Renal pelvis (tissue), 12 donors: ENCODE measurements around the gene PTH1R. TPM values are rescaled to one million over a fixed set of nuclear protein-coding genes. Genes with fewer than 3 reads are reported as not detected.

Experiments
- DNase-seq: peaks from one replicate; pipeline ENCODE4 v3.0.0-alpha.2; 2013
- long read RNA-seq, 16 experiments: transcript quantifications; one replicate each; lab custom pipeline, GENCODE V29; 2026
- polyA plus RNA-seq, 3 donors: library from polyadenylated mRNA; unstranded; fragments of 120-200 nt; gene quantifications; one replicate each; pipeline ENCODE4 v1.2.1, GENCODE V29; 2013; ENCODE audit not compliant: insufficient read length in 3 of 3

PTH1R gene
- polyA plus RNA-seq: 100 to 1,000 TPM; 247 to 269 (median 251) TPM
- long read RNA-seq, donor 1, transcript PTH1R-204 (15 exons, 1,914 nt): minor isoform, 5 of 30 reads
- long read RNA-seq, donor 1, transcript PTH1R-201 (14 exons, 2,123 nt): major isoform, 17 of 30 reads
- long read RNA-seq, donor 1, partial matches to known transcripts: 8 of 30 reads
- long read RNA-seq, donor 1, other reads (novel, unspliced or antisense): 0 of 30 reads
- long read RNA-seq, donor 2, transcript PTH1R-201 (14 exons, 2,123 nt): major isoform, 29 of 62 reads
- long read RNA-seq, donor 2, transcript PTH1R-204 (15 exons, 1,914 nt): minor isoform, 8 of 62 reads
- long read RNA-seq, donor 2, partial matches to known transcripts: 25 of 62 reads
- long read RNA-seq, donor 2, other reads (novel, unspliced or antisense): 0 of 62 reads
- long read RNA-seq, donor 3, transcript PTH1R-204 (15 exons, 1,914 nt): minor isoform, 6 of 48 reads
- long read RNA-seq, donor 3, transcript PTH1R-201 (14 exons, 2,123 nt): major isoform, 7 of 48 reads
- long read RNA-seq, donor 3, partial matches to known transcripts: 34 of 48 reads
- long read RNA-seq, donor 3, other reads (novel, unspliced or antisense): 0 of 48 reads
- long read RNA-seq, donor 4, transcript PTH1R-204 (15 exons, 1,914 nt): minor isoform, 9 of 129 reads
- long read RNA-seq, donor 4, transcript PTH1R-201 (14 exons, 2,123 nt): major isoform, 24 of 129 reads
- long read RNA-seq, donor 4, partial matches to known transcripts: 96 of 129 reads
- long read RNA-seq, donor 4, other reads (novel, unspliced or antisense): 0 of 129 reads
- long read RNA-seq, donor 5, transcript PTH1R-201 (14 exons, 2,123 nt): major isoform, 8 of 16 reads
- long read RNA-seq, donor 5, partial matches to known transcripts: 5 of 16 reads
- long read RNA-seq, donor 5, other reads (novel, unspliced or antisense): 0 of 16 reads
- long read RNA-seq, donor 6, transcript PTH1R-201 (14 exons, 2,123 nt): major isoform, 20 of 79 reads
- long read RNA-seq, donor 6, transcript PTH1R-204 (15 exons, 1,914 nt): minor isoform, 5 of 79 reads
- long read RNA-seq, donor 6, partial matches to known transcripts: 54 of 79 reads
- long read RNA-seq, donor 6, other reads (novel, unspliced or antisense): 0 of 79 reads
- long read RNA-seq, donor 7, transcript PTH1R-201 (14 exons, 2,123 nt): major isoform, 33 of 100 reads
- long read RNA-seq, donor 7, transcript PTH1R-204 (15 exons, 1,914 nt): minor isoform, 12 of 100 reads
- long read RNA-seq, donor 7, partial matches to known transcripts: 54 of 100 reads
- long read RNA-seq, donor 7, other reads (novel, unspliced or antisense): 0 of 100 reads
- long read RNA-seq, donor 8: 0 reads
- long read RNA-seq, donor 9, transcript PTH1R-201 (14 exons, 2,123 nt): major isoform, 20 of 43 reads
- long read RNA-seq, donor 9, partial matches to known transcripts: 21 of 43 reads
- long read RNA-seq, donor 9, other reads (novel, unspliced or antisense): 0 of 43 reads
- long read RNA-seq, donor 10, transcript PTH1R-201 (14 exons, 2,123 nt): major isoform, 13 of 42 reads
- long read RNA-seq, donor 10, partial matches to known transcripts: 25 of 42 reads
- long read RNA-seq, donor 10, other reads (novel, unspliced or antisense): 0 of 42 reads
- long read RNA-seq, donor 11, partial matches to known transcripts: 12 of 17 reads
- long read RNA-seq, donor 11, other reads (novel, unspliced or antisense): 0 of 17 reads
- long read RNA-seq, donor 12, transcript PTH1R-201 (14 exons, 2,123 nt): major isoform, 26 of 79 reads
- long read RNA-seq, donor 12, transcript PTH1R-204 (15 exons, 1,914 nt): minor isoform, 19 of 79 reads
- long read RNA-seq, donor 12, partial matches to known transcripts: 33 of 79 reads
- long read RNA-seq, donor 12, other reads (novel, unspliced or antisense): 0 of 79 reads
- long read RNA-seq, donor 13, transcript PTH1R-201 (14 exons, 2,123 nt): major isoform, 5 of 26 reads
- long read RNA-seq, donor 13, partial matches to known transcripts: 21 of 26 reads
- long read RNA-seq, donor 13, other reads (novel, unspliced or antisense): 0 of 26 reads
- long read RNA-seq, donor 14: 0 reads
- long read RNA-seq, donor 15, transcript PTH1R-201 (14 exons, 2,123 nt): major isoform, 22 of 72 reads
- long read RNA-seq, donor 15, transcript PTH1R-204 (15 exons, 1,914 nt): minor isoform, 5 of 72 reads
- long read RNA-seq, donor 15, partial matches to known transcripts: 45 of 72 reads
- long read RNA-seq, donor 15, other reads (novel, unspliced or antisense): 0 of 72 reads
- long read RNA-seq, donor 16, transcript PTH1R-201 (14 exons, 2,123 nt): major isoform, 10 of 38 reads
- long read RNA-seq, donor 16, transcript PTH1R-204 (15 exons, 1,914 nt): minor isoform, 8 of 38 reads
- long read RNA-seq, donor 16, partial matches to known transcripts: 20 of 38 reads
- long read RNA-seq, donor 16, other reads (novel, unspliced or antisense): 0 of 38 reads

DNA sequence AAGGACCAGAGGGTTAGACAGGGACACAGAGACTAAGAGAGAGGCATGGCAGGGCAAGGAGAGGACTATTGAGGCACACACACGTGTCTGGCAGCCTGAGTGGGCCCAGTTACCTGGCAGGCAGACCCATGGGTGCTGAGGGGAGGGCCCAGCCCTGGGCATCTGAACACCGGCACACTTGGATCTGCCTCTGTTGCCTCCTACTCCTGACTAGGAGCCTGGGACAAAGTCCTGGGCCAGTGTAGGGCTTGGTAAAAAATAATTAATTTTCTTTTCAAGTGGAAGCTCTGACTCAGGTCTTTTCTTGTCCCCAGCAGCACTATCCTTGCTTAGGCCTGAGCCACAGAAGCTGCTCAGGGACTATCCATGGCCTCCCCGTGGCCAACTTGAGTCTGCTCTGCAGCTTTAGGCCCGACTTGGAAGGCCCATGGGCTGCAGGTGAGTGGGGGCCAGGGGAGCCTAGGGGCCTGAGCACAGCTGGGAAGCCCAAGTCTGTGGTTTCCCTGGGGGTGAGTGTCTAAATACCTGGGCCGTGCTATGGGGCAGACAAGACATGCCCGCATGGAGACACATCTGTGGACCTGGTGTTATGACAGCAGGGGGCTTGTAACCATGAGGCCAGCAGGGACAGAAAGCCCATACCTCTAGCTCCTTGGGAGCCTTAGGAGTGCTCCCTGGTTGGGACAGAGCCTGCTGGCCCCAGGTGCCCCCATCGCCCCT is at the start of gene PTH1R:
Gene PTH1R, plus strand, starts transcription at position 316 of the 720 bp plus-strand sequence. CDS start 5,839 bp downstream, outside the sequence.
- no peak for DNase-seq

DNA sequence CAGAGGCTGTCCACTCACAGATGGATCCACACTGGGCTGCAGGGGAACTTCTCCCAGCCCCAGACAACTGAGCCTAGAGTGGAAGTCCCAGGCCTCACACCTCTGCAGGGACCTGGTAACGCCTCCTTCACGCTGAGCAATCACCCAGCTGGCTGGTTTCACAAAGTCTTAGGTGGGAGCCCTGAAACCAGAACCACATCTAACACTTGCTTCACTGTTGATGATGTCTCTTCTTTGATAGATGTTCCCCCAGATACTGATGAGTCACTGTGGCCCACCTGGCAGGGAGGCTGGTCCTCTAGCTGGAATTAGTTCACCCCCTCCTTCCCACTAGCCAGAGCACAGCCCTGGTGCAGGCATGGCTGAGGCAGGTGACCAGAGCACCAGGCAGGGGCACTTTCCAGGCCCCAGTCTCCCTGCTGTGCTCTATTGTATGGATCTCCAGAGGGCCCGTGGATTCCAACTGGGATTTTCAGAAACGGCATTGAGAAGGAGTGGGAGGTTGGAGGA is 47.8 kb upstream of the PTH1R start:
- DNase-seq: no peak

DNA sequence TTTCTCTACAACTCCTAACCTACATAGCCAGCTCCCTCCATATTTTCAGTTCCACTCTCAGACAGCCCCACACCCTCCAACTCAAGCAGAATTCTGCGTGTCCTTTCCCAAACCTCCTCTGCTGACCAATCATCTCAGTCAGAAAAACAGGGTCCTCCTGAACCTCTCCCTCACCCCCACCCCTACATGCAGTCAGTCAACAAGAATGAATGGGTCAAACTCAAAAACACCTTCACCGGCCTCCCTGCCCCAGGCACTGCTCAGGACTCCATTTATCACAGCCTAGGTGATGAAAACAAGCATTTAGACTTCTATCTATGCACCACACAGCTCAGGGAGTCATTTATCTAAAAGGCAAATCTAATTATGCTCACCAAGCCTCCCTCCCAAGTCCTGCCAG is 46.7 kb upstream of the PTH1R start:
- DNase-seq: no peak

DNA sequence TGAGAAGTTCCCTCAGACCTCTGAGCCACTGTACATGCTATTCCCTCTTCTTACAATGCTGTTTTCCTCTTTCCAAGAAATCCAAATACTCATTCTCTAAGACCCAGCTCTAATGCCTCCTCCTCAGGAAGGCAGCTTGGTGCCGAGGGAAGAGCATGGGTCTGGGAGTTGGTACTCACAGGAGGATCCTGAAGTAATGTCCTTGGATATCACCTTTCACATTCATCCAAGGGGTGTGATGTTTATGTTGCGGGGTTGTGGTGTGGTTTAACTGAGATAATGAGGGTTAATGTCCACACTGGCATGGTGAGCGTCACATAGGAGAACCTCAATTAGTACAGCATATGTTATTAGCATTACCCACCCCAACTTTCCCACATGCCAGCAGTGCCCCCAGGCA is 46.2 kb upstream of the PTH1R start:
- DNase-seq: no peak

DNA sequence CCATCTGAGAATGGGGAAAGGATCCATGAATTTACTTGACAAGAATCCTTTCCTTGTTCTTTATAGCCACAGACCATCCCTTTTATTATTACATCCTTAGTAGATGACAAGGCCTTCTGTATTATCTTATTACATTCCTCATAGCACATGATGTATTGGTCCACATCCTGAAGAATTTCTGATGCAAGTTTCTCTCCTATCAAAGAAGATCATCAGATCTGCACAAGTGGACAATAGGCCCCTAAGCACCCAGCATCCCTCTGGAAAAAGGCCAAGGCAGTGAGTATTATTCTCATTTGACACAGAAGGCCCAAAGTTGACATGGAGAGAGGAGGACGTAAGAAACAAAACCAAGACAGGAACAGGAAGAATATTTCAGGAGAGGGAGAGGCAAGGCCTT is 45.7 kb upstream of the PTH1R start:
- no peak for DNase-seq

DNA sequence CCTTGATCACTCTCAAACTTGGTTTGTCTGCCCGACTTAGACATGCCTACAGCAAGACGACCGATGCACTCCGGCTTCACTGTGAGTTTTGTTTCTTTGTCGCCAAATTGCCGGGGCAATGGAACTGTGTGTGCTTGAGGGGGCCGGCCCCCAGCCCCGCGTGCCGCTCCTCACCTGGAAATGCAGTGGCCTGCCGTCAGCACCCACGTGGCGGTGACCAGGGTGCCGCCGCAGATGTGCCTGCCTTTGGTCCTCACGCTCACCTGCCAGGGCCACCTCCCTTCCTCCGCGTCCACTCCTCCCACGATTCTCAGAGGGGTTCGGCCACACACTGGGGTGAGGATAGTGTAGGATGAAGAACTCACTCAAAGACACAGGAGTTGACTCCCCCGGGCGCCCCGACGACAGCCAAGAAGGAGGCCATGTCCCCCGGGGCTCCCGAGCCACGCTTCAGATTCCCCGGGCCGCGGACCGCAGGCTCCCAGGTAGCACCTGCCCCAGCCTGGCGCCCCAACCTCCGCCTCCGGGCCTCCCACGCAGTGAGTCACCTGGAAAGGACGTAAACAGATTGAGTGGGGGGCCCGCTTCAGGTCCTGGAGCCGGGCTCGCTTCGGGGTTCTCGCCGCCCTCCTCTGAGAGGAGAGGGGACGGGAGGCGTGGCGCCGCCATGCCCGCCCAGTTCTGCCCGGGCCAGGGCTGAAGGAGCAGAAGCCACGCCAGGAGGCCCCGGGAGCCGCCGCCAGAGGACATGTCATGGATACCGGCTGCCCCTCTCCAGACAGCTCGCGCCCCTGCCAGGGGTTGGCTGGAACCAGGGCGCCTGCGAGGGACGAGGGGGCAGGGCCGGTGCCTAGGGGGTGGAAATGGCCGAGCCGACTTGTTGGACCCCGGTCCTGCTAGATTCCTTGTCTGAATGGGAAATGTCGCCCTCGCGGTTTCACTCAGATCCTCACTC is 43.9 kb upstream of the PTH1R start:
- DNase-seq: no peak

DNA sequence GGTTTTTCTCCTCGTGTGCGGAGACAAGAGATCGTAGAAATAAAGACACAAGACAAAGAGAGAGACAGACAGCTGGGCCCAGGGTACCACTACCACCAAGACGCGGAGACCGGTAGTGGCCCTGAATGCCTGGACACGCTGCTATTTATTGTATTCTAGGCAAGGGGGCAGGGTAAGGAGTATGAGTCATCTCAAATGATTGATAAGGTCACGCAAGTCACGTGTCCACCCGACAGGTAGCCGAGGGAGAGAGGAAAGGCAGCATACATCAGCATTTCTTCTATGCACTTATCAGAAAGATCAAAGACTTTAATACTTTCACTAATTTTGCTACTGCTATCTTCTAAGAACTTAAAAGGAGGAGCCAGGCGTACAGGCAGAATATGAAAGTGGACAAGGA is 42.5 kb upstream of the PTH1R start:
- no peak for DNase-seq

DNA sequence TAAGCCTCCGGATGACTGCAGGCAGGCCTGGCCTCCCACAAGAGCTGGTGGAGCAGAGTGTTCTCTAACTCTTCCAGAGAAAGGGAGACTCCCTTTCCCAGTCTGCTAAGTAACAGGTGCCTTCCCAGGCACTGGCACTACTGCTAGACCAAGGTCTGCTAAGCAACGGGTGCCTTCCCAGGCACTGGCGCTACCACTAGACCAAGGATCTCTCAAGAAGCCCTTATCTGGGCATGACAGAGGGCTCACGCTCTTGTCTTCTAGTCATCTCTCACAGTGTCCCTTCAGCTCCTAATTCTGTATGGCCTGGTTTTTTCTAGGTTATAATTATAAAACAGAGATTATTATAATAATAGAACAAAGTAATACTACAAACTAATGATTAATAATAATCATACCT is 42.0 kb upstream of the PTH1R start:
- no peak for DNase-seq

DNA sequence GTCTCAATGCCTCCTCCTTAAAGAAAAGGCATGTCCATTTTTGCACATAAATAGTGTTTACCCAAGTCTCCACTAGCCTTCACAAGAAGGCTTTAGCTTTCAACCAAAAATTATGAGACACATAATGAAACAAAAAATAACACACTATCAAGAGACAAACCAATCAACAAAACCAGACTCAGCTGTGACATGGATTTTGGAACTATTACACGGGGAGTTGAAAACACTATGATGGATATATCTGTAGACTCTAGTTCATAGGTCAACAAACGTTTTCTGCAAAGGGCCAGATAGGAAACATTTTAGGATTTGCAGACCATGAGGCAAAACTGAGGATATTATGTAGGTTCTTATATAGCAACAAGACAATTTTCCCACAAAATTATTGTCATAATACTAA is 39.2 kb upstream of the PTH1R start:
- no peak for DNase-seq

DNA sequence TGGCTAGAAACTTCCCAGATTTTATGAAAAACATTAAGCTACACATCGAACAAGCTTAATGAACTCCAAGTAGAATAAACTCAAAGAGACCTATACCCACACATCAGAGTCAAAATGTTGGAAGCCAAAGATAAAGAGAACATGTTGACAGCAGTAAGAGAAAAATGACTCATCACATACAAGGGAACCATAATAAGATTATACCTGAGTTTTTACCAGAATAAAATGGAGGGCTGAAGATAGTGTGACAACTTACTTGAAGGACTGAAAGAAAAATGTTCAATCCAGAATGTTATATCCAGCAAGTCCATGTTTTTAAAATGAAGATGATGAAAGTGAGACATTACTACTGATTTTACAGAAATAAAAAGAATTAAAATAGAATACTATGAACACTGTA is 37.0 kb upstream of the PTH1R start:
- DNase-seq: no peak

DNA sequence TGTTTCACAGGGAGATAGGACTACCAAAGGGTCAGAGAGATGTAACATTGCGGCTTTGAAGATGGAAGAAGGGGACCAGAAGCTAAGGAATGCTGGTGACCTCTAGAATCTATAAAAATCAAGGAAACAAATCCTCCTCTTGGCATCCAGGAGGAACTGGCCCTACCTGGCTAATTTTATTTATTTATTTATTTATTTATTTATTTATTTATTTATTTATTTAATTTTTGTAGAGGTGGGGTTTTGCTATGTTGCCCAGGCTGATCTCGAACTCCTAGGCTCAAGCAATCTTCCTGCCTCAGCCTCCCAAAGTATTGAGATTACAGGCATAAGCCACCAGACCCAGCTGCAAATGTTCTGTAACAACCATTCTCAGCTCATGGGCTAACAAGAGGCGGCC is 34.0 kb upstream of the PTH1R start:
- no peak for DNase-seq

DNA sequence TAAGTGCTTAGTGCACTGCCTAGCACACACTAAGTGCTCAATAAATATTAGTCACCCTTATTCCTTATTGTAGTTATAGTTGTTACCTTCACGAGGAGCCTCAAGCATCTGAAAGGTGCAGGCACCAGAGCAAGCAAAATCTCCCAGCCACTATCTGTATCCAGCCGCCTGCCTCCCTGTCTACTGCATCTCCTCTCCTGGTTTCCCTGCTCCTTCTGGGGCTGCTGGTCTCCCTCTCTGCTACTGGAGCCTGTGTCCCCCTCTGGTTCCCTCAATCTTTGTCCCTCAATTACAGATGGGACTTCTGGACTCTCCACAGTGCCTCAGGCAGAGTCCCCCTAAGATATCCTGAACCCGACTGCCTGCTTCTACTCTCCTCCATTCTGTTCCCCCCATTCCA is 33.1 kb upstream of the PTH1R start:
- DNase-seq: no peak

DNA sequence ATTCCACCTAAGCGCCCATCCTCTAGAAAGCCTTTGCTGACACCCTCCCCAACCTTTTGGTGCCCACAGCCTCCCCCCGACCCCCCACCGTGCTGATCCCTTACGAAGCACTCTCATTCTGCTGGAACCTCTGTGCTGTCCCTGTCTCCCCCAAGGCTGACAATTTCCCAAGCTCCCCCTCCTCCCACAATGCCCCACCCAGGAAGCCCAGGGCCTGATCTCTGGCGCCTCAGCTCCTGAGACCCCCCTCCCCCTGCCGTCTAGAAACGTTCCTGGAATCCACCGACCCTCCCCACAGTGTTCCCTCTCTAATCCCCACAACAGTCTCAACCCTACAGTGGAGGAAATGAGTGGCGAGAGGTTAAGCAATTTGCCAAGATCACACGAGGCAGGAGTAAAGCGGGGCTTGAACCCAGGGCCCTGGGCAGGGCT is 32.6 kb upstream of the PTH1R start:
- DNase-seq: no peak

DNA sequence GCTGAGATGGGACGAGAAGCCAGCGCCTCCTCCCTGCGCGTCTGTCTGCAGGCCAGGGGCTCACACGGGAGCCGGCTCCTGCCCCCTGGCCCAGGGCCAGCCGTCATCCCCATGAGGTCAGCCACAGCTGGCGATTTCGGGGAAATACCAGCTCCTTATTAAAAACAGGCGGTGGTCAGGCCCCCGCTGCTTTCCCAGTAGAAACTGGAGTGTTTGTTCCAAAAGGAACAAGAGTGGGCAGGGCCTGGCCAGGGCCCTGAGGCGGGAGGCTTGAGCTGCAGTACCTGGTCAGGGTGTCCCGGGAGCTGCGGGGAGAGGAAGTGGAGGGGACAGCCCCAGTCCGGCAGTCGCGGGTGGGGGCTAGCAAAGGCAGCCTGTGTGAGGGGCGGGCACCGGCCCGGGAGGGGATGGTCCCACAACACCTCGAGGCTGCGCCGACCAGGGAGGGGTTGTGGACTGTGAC is 32.1 kb upstream of the PTH1R start:
- DNase-seq: peak; percentile 56

DNA sequence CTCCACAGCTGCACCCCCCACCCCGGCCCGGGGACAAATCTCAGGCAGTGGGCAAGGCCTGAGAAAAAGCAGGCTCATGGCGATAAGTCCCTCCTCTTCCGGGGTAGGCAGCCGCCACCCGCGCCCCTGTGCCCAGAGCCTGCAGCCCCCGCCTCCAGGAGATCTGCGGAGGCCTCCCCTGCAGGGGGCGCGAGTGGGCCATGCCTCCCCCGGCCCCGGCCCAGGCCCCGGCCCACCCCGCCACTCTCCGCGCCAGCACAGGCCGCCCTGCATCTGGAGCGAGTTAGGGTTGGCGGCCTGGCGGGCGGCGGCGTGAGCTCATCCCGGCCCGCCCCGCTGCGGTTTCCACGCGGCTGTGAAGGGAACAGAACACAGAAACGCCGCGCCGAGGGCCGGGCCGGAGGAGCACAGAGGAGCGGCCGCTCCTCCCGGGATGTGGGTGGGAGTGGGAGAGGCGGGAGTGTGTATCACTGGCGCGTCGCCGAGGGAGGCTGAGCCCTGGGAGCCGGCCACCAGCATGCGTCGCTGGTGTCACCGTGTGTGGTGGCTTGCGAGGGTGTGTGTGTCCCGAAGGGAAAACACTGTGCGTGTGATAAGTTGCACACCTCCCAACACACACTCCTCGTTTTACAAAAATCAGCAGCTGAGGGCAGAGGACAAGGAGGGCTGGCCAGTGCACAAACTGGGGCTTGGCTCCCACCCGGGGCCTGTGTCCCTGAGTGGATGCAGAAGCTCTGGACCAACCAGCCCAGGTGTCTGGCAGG is 31.5 kb upstream of the PTH1R start:
- DNase-seq: peak; percentile 83
